ENCODE results near the gene TFCP2L1. TPM values are rescaled to one million over a fixed set of nuclear protein-coding genes. Genes with fewer than 3 reads are reported as not detected.
A peak's percentile ranks its signal among the peaks of the same experiment; 100 is the strongest.

TFCP2L1 gene
- total RNA-seq, 1 experiment from 2014 or later = 1.8 TPM

GRCh38 chr2:121186261-121186660, 98.7 kb downstream of the TFCP2L1 start:
- H3K9me3 Mint-ChIP-seq = no peaks in the 10 kb centered on the region
- Histone ChIP-seq H4K8ac (replicated peaks; ENCODE audit: insufficient read length, low read depth, low read length) (no peak overlapping the region), H3K23ac (ENCODE audit: insufficient read length, low read depth, low read length) (no peak overlapping the region), H3K79me1 (ENCODE audit: insufficient read depth, low read depth, low read length, poor library complexity, severe bottlenecking) (no peaks in the 10 kb centered on the region), H3K4ac (ENCODE audit: low read depth, low read length) (no peak overlapping the region), H3K27me3 (ENCODE audit: insufficient read depth, low read length) (no peaks in the 10 kb centered on the region), H4K20me1 (ENCODE audit: control insufficient read depth, insufficient read depth, insufficient read length) (no peaks in the 10 kb centered on the region), H3K14ac (ENCODE audit: insufficient read depth, low read length) (no peak overlapping the region; the same call in 1 of the 2 replicates), H3K4me1 (ENCODE audit: insufficient read depth, low read length) (no peaks in the 10 kb centered on the region), H4K5ac (ENCODE audit: insufficient read length, low read depth, low read length) (no peak overlapping the region), H3T11ph (ENCODE audit: low read length) (no peak overlapping the region), H2BK12ac (ENCODE audit: insufficient read length, low read depth, low read length) (no peak overlapping the region), H2BK120ac (ENCODE audit: low read depth, low read length, poor library complexity, severe bottlenecking) (no peak overlapping the region), H3K23me2 (ENCODE audit: insufficient read length, low read depth, low read length, poor library complexity, severe bottlenecking) (no peaks in the 10 kb centered on the region), H4K91ac (ENCODE audit: insufficient read length, low read depth, low read length) (no peak overlapping the region), H2BK5ac (ENCODE audit: insufficient read length, low read length) (no peak overlapping the region), H3K18ac (ENCODE audit: insufficient read length, low read depth, low read length) (no peak overlapping the region), H3K56ac (ENCODE audit: insufficient read length, low read depth, low read length) (no peak overlapping the region), H2BK15ac (ENCODE audit: low read depth, low read length) (no peak overlapping the region), H3K9me3 (ENCODE audit: control insufficient read depth, low read depth, low read length) (no peaks in the 10 kb centered on the region), H2BK20ac (ENCODE audit: low read depth, low read length, poor library complexity, severe bottlenecking) (no peak overlapping the region), H2AK5ac (ENCODE audit: insufficient read length, low read length) (no peak overlapping the region), H3K9ac (ENCODE audit: extremely low read depth, insufficient read length, low read length) (no peak overlapping the region), H3K79me2 (ENCODE audit: insufficient read depth, low read length) (no peaks in the 10 kb centered on the region), H3K4me2 (ENCODE audit: insufficient read depth, insufficient read length, low read length) (no peak overlapping the region), H3K27ac (ENCODE audit: insufficient read length, low read depth, low read length) (no peak overlapping the region), H2AFZ (ENCODE audit: low read length) (no peak overlapping the region)
- H3K4me1 Mint-ChIP-seq = peaks cover 5 to 6% of the 10 kb centered on the region in 2 experiments
- no CpG with 5 or more reads among the region's 9 CpGs for WGBS (ENCODE audit: extremely low coverage, insufficient read length, low lambda C conversion rate)
- DNase-seq = peak; percentile 17
- H3K36me3 Mint-ChIP-seq (ENCODE audit: insufficient read depth in 1 of 3, low read depth in 3 of 3) = no peaks in the 10 kb centered on the region; a peak in 1 of 7 replicates
- no peak overlapping the region for H3K27ac Mint-ChIP-seq
- no peak overlapping the region for H3K4me3 Mint-ChIP-seq
- H3K27me3 Mint-ChIP-seq (ENCODE audit: low read depth) = peaks cover 13% of the 10 kb centered on the region
- no peak for TF ChIP-seq CTCF (conservative IDR thresholded peaks at IDR 0.05)

All from H9 (cell line).